Adrenal gland (tissue), 12 donors: ENCODE results near the gene FTSJ1. TPM values are rescaled to one million over a fixed set of nuclear protein-coding genes. Genes with fewer than 3 reads are reported as not detected.

Experiments used
- DNase-seq, 7 donors: peaks; one replicate each; pipeline ENCODE4 v3.0.0-alpha.2; 2019 to 2020
- H3K27ac ChIP-seq, 5 donors: fragments of 200-600 bp; sonication (generic) in 4 of 5; 1 replicate in 3 of 5; 2 replicates in 2 of 5; pipeline versions ENCODE4 v1.5.1 to v1.8.0; 2016 to 2020; ENCODE audit warnings: mild to moderate bottlenecking in 1 of 5
- H3K27me3 ChIP-seq: fragments of 200-600 bp; 2 replicates; pipeline ENCODE4 v1.8.0; 2021
- H3K36me3 ChIP-seq, 2 donors: fragments of 200-600 bp; replicated peaks in 1 of 2; 1 replicate in 1 of 2; 2 replicates in 1 of 2; pipeline versions ENCODE4 v1.5.1 to v1.8.0; 2018 to 2022
- H3K4me1 ChIP-seq, 2 donors: fragments of 200-600 bp; replicated peaks in 1 of 2; 1 replicate in 1 of 2; 2 replicates in 1 of 2; pipeline versions ENCODE4 v1.5.1 to v1.8.0; 2018 to 2021
- H3K4me3 ChIP-seq, 4 donors: fragments of 200-600 bp; sonication (generic) in 3 of 4; one replicate each; pipeline ENCODE4 v1.5.1; 2016 to 2018
- H3K9me3 ChIP-seq, 3 donors: fragments of 200-600 bp; sonication (generic) in 1 of 3; replicated peaks in 1 of 3; 1 replicate in 2 of 3; 2 replicates in 1 of 3; pipeline versions ENCODE4 v1.5.1 to v1.8.0; 2016 to 2021
- POLR2A ChIP-seq, 2 donors: fragments of 450-650 bp; IDR thresholded peaks; one replicate each; pipeline ENCODE4 v1.6.1; 2017; ENCODE audit warnings: antibody characterized with exemption in 2 of 2, mild to moderate bottlenecking in 2 of 2, moderate library complexity in 1 of 2
- WGBS, 4 donors: extraction: QIAGEN DNeasy Blood & Tissue Kit in 2 of 4; methylation state at CpG; one replicate each; pipeline versions ENCODE4 v1.1.5 to v1.1.7; 2013 to 2017; 5-methylcytosine and 5-hydroxymethylcytosine counted together
- intact Hi-C, 2 donors: fragments of 100-400 bp; cut with DNase I; formaldehyde crosslinking; loops; one replicate each; pipeline versions ENCODE4 v1.14.1 to v1.15.0; 2022 to 2023
- polyA plus RNA-seq, 3 donors: library from polyadenylated mRNA; stranded (reverse); fragments of 200-250 nt in 2 of 3; fragments of 350-450 nt in 1 of 3; fragmentation: Illumina TruSeq in 1 of 3; extraction: RNeasy Lipid Tissue Mini Kit (QIAGEN cat#74804) in 1 of 3; gene quantifications; one replicate each; pipeline ENCODE4 v1.2.3, GENCODE V29; 2013 to 2014
- total RNA-seq, 9 donors: library from RNA; depleted of rRNA in 4 of 9; stranded (reverse); fragments of >200 nt in 4 of 9; fragments of 120-200 nt in 1 of 9; fragmentation: NEBNext Ultra II Directional in 1 of 9; extraction: Animal tissue kit (Norgen Biotek cat#: 25700) in 1 of 9; gene quantifications; one replicate each; pipeline versions ENCODE4 v1.1.0 to v1.2.4, GENCODE V29; 2013 to 2023
- TF ChIP-seq, protein P1 (sequence below), 6 experiments: fragments of 450-650 bp in 4 of 6; fragments of 200-600 bp in 2 of 6; sonication (generic) in 1 of 6; IDR thresholded peaks; 1 replicate in 5 of 6; 2 replicates in 1 of 6; pipeline versions ENCODE4 v1.5.1 to v1.8.0; 2016 to 2021; ENCODE audit warnings: antibody characterized with exemption in 6 of 6, mild to moderate bottlenecking in 2 of 6, moderate library complexity in 1 of 6
- donor health status: healthy with polysubstance abuse.
- donor health status: Bipolar disorder and iron deficiency.
- donor health status: DM: yes; HTN: yes; CAD: no.
- donor health status: DM: no; HTN: no; CAD: no.
- donor health status: DM: no; HTN: no; CAD: no.
- donor health status: DM: yes; HTN: yes; CAD: no.

The FTSJ1 gene
- total and polyA plus RNA-seq, 12 donors = 27.8 to 83.4 (median 42.6) TPM

DNA sequence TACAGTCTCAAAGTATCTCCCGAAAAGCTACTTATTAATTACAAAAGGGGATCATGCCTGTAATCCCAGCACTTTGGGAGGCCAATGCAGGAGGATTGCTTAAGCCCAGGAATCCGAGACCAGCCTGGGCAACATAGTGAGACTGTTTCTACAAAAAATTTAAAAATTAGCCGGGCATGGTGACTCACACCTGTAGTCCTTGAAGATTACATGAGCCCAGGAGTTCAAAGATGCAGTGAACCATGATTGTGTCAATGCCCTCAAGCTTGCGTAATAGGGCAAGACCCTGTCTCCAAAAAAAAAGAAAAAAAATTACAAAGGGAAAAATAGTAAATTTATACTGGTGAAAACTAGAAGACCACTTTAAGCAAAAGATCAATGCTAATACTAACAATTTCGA, 29.5 kb downstream of the FTSJ1 start:
- no peaks in the 10 kb centered on the region for H3K27me3 ChIP-seq
- DNase-seq = peak in 4 of 7 donors; percentile 38 to 69 (median 54)
- peaks cover 0 to 6% of the 10 kb centered on the region in 2 donors for H3K4me1 ChIP-seq
- H3K27ac ChIP-seq = peak overlapping the region in 2 of 5 donors; percentile 32 to 42
- intact Hi-C loops = no loop called here
- no peaks in the 10 kb centered on the region for H3K36me3 ChIP-seq
- H3K4me3 ChIP-seq = no peak overlapping the region
- 31 to 54% (median 41%) methylated on average over 5 of the region's 5 CpGs for WGBS, 4 donors
- no peak for TF ChIP-seq POLR2A (IDR thresholded peaks at IDR 0.05)
- TF ChIP-seq, protein P1, sequence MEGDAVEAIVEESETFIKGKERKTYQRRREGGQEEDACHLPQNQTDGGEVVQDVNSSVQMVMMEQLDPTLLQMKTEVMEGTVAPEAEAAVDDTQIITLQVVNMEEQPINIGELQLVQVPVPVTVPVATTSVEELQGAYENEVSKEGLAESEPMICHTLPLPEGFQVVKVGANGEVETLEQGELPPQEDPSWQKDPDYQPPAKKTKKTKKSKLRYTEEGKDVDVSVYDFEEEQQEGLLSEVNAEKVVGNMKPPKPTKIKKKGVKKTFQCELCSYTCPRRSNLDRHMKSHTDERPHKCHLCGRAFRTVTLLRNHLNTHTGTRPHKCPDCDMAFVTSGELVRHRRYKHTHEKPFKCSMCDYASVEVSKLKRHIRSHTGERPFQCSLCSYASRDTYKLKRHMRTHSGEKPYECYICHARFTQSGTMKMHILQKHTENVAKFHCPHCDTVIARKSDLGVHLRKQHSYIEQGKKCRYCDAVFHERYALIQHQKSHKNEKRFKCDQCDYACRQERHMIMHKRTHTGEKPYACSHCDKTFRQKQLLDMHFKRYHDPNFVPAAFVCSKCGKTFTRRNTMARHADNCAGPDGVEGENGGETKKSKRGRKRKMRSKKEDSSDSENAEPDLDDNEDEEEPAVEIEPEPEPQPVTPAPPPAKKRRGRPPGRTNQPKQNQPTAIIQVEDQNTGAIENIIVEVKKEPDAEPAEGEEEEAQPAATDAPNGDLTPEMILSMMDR (IDR thresholded peaks at IDR 0.05) = no peak
- no peaks in the 10 kb centered on the region for H3K9me3 ChIP-seq

DNA sequence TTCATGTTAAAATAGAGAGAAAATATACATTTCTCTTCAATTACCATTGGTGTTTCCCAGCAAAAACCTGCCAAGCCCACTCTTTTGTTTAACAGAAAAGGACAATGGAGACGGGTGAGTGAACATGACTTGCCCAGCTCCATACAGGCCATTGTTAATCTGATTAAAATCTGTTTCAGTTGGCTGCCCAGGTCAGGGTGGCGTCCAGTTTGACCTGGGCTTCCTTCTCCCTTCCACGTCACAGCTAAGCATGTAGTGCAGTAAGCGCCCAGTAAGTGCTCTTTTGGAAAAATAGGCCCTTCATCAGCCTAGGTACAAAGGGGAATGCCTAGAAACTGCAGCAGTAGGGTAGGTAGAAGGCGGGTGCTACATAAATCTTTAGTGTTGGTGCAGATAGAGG, 31.2 kb downstream of the FTSJ1 start:
- DNase-seq = no peak
- 73 to 97% (median 87%) methylated on average over 3 to 5 of the region's 5 CpGs for WGBS, 4 donors
- H3K27me3 ChIP-seq = no peaks in the 10 kb centered on the region
- no peaks in the 10 kb centered on the region for H3K36me3 ChIP-seq
- H3K9me3 ChIP-seq = no peaks in the 10 kb centered on the region
- no peak overlapping the region for H3K4me3 ChIP-seq
- TF ChIP-seq, protein P1 (IDR thresholded peaks at IDR 0.05) = no peak
- TF ChIP-seq POLR2A (IDR thresholded peaks at IDR 0.05) = no peak
- intact Hi-C loops = no loop called here
- H3K27ac ChIP-seq = peak overlapping the region in 1 of 5 donors; percentile 22
- H3K4me1 ChIP-seq = peaks cover 0 to 6% of the 10 kb centered on the region in 2 donors

DNA sequence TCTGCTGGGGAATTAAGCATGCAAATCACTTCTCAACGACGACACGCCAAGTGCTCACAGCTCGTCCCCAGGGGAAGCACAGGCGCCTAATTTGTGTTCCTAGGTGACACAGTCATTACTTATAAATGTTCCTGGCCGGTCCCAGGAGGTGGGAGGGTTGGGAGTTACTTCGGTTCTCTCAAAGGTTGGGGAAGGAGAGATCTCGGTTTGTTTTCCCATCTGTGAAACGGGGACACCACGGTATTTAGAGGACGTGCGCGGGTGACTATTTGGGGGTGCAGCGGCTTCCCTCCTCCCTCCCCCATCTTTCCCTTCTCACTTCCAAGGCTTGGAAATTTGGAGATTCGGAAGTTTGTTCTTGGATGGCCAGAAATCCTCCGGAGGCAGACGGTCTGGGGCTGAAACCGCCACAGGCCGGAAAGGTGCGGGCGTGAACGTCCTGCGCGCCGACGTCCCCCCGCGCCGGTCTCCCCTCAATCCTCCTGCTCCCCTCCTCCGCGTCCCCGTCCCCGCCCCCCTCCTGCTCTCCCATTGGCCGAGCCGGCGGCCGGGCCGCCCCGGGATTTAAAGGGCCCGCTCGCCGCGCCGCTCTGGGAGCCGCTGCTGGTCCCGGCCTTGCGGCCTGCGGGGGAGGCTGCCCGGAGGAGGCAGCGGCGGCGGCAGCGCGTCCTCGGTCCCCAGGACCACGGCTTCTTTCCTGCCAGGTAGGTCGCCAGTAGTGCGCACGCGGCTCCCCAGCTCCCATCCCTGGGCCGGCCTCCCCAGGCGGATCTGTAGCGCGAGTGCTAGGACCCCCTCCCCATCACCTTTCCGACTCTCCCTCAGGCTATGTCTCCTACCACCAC, 32.6 kb downstream of the FTSJ1 start, which contains the start of gene PORCN:
Gene PORCN (plus strand): TSS at position 593 of the 845 bp plus-strand sequence. CDS start 829 bp downstream, outside the sequence.
- H3K9me3 ChIP-seq = no peaks in the 10 kb centered on the region
- peak; percentile 82 to 89 (median 84) for DNase-seq
- H3K36me3 ChIP-seq = no peaks in the 10 kb centered on the region
- no peaks in the 10 kb centered on the region for H3K27me3 ChIP-seq
- 0 to 35% (median 17%) methylated on average over 11 to 52 of the region's 65 CpGs for WGBS, 4 donors
- intact Hi-C loops = no loop called here
- H3K4me1 ChIP-seq = peaks cover 0 to 6% of the 10 kb centered on the region in 2 donors
- peak within 1 kb of the TSS; percentile 25 to 87 (median 54) for H3K27ac ChIP-seq
- TF ChIP-seq, protein P1 (IDR thresholded peaks at IDR 0.05) = no peak
- TF ChIP-seq POLR2A (IDR thresholded peaks at IDR 0.05) = peak in 1 of 2 donors; percentile 55
- H3K4me3 ChIP-seq = peak within 1 kb of the TSS in 3 of 4 donors; percentile 42 to 74 (median 43)

DNA sequence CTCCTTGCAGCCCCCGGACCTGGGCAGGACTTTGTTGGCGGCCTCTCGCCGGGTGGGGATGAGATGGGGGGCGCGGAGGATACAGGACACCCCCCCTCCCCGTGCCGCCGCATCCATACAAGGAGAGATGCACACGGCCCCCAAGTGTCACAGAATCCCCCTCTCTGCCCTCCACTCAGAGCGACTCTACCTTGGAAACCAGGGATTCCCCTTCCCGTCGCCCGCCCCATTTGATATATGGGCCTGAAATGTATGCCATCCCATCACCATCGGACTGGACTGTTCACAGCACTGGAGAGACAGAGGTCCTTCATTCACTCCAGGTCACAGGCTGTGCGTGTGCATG, 33.2 kb downstream of the FTSJ1 start:
- Histone ChIP-seq H3K36me3 (no peaks in the 10 kb centered on the region), H3K9me3 (no peaks in the 10 kb centered on the region), H3K4me3 (peak overlapping the region in 3 of 4 donors; percentile 25 to 74 (median 43)), H3K4me1 (peaks cover 0 to 6% of the 10 kb centered on the region in 2 donors), H3K27me3 (no peaks in the 10 kb centered on the region), H3K27ac (peak overlapping the region in 4 of 5 donors; percentile 49 to 87 (median 63))
- no peak for DNase-seq
- WGBS, 4 donors = 0 to 59% (median 16%) methylated on average over 1 to 16 of the region's 16 CpGs
- TF ChIP-seq, protein P1 (IDR thresholded peaks at IDR 0.05) = no peak
- TF ChIP-seq POLR2A (IDR thresholded peaks at IDR 0.05) = no peak
- intact Hi-C loops = no loop called here
